HG02588 (cell line): ENCODE measurements around the gene TNFAIP8L3.

Experiments used
- ATAC-seq: cut with Tn5 transposase; IDR thresholded peaks from one replicate; pipeline ENCODE4 v1.9.1; 2021; ENCODE audit warnings: mild to moderate bottlenecking, moderate library complexity; ENCODE audit not compliant: unreplicated experiment

TNFAIP8L3 gene

GRCh38 chr15:51090753-51091152, 4.0 kb downstream of the TNFAIP8L3 start:
- ATAC-seq, result no peak

- no peak for ATAC-seq
These were observed 4.8 kb downstream of the TNFAIP8L3 start for GRCh38 chr15:51089699-51090453.

- no peak for ATAC-seq
These were observed 5.7 kb downstream of the TNFAIP8L3 start for GRCh38 chr15:51089041-51089440.

GRCh38 chr15:51088585-51088984, 6.1 kb downstream of the TNFAIP8L3 start:
- no peak for ATAC-seq

- no peak for ATAC-seq
These were observed 7.2 kb downstream of the TNFAIP8L3 start for GRCh38 chr15:51087513-51087912.

GRCh38 chr15:51086409-51086808, 8.3 kb downstream of the TNFAIP8L3 start:
- ATAC-seq, result no peak

GRCh38 chr15:51085764-51086163, 8.9 kb downstream of the TNFAIP8L3 start:
- ATAC-seq, result no peak

GRCh38 chr15:51083641-51084166, 11.0 kb downstream of the TNFAIP8L3 start:
- no peak for ATAC-seq

GRCh38 chr15:51082246-51082645, 12.5 kb downstream of the TNFAIP8L3 start:
- ATAC-seq, result no peak

- ATAC-seq, result no peak
These were observed 14.4 kb downstream of the TNFAIP8L3 start for GRCh38 chr15:51080286-51080685.

GRCh38 chr15:51079226-51079625, 15.5 kb downstream of the TNFAIP8L3 start:
- no peak for ATAC-seq

GRCh38 chr15:51077221-51078153, 17.2 kb downstream of the TNFAIP8L3 start:
- ATAC-seq, result peak; percentile 59

- ATAC-seq, result no peak
These were observed 18.0 kb downstream of the TNFAIP8L3 start for GRCh38 chr15:51076524-51077220.

GRCh38 chr15:51075826-51076523, 18.7 kb downstream of the TNFAIP8L3 start:
- ATAC-seq, result no peak

GRCh38 chr15:51075364-51075763, 19.3 kb downstream of the TNFAIP8L3 start:
- no peak for ATAC-seq

- ATAC-seq, result no peak
These were observed 19.8 kb downstream of the TNFAIP8L3 start for GRCh38 chr15:51074926-51075325.

- no peak for ATAC-seq
These were observed 23.1 kb downstream of the TNFAIP8L3 start for GRCh38 chr15:51071578-51071977.

GRCh38 chr15:51069983-51070382, 24.7 kb downstream of the TNFAIP8L3 start:
- no peak for ATAC-seq

GRCh38 chr15:51067510-51067909, 27.2 kb downstream of the TNFAIP8L3 start:
- ATAC-seq, result no peak

- no peak for ATAC-seq
These were observed 28.9 kb downstream of the TNFAIP8L3 start for GRCh38 chr15:51065781-51066180.
